Adrenal gland (tissue), 12 donors: Measurements from ENCODE around the gene PDGFRB. TPM values are rescaled to one million over a fixed set of nuclear protein-coding genes. Genes with fewer than 3 reads are reported as not detected.

ENCODE experiments used
- DNase-seq, 7 donors: peaks; one replicate each; pipeline ENCODE4 v3.0.0-alpha.2; 2019 to 2020
- H3K27ac ChIP-seq, 5 donors: fragments of 200-600 bp; sonication (generic) in 4 of 5; 1 replicate in 3 of 5; 2 replicates in 2 of 5; pipeline versions ENCODE4 v1.5.1 to v1.8.0; 2016 to 2020; ENCODE audit warnings: mild to moderate bottlenecking in 1 of 5
- H3K27me3 ChIP-seq: fragments of 200-600 bp; 2 replicates; pipeline ENCODE4 v1.8.0; 2021
- H3K36me3 ChIP-seq, 2 donors: fragments of 200-600 bp; replicated peaks in 1 of 2; 1 replicate in 1 of 2; 2 replicates in 1 of 2; pipeline versions ENCODE4 v1.5.1 to v1.8.0; 2018 to 2022
- H3K4me1 ChIP-seq, 2 donors: fragments of 200-600 bp; replicated peaks in 1 of 2; 1 replicate in 1 of 2; 2 replicates in 1 of 2; pipeline versions ENCODE4 v1.5.1 to v1.8.0; 2018 to 2021
- H3K4me3 ChIP-seq, 4 donors: fragments of 200-600 bp; sonication (generic) in 3 of 4; one replicate each; pipeline ENCODE4 v1.5.1; 2016 to 2018
- H3K9me3 ChIP-seq, 3 donors: fragments of 200-600 bp; sonication (generic) in 1 of 3; replicated peaks in 1 of 3; 1 replicate in 2 of 3; 2 replicates in 1 of 3; pipeline versions ENCODE4 v1.5.1 to v1.8.0; 2016 to 2021
- POLR2A ChIP-seq, 2 donors: fragments of 450-650 bp; IDR thresholded peaks; one replicate each; pipeline ENCODE4 v1.6.1; 2017; ENCODE audit warnings: antibody characterized with exemption in 2 of 2, mild to moderate bottlenecking in 2 of 2, moderate library complexity in 1 of 2
- WGBS, 4 donors: extraction: QIAGEN DNeasy Blood & Tissue Kit in 2 of 4; methylation state at CpG; one replicate each; pipeline versions ENCODE4 v1.1.5 to v1.1.7; 2013 to 2017; 5-methylcytosine and 5-hydroxymethylcytosine counted together
- intact Hi-C, 2 donors: fragments of 100-400 bp; cut with DNase I; formaldehyde crosslinking; loops; one replicate each; pipeline versions ENCODE4 v1.14.1 to v1.15.0; 2022 to 2023
- polyA plus RNA-seq, 3 donors: library from polyadenylated mRNA; stranded (reverse); fragments of 200-250 nt in 2 of 3; fragments of 350-450 nt in 1 of 3; fragmentation: Illumina TruSeq in 1 of 3; extraction: RNeasy Lipid Tissue Mini Kit (QIAGEN cat#74804) in 1 of 3; gene quantifications; one replicate each; pipeline ENCODE4 v1.2.3, GENCODE V29; 2013 to 2014
- total RNA-seq, 9 donors: library from RNA; depleted of rRNA in 4 of 9; stranded (reverse); fragments of >200 nt in 4 of 9; fragments of 120-200 nt in 1 of 9; fragmentation: NEBNext Ultra II Directional in 1 of 9; extraction: Animal tissue kit (Norgen Biotek cat#: 25700) in 1 of 9; gene quantifications; one replicate each; pipeline versions ENCODE4 v1.1.0 to v1.2.4, GENCODE V29; 2013 to 2023
- TF ChIP-seq, protein P1 (sequence below), 6 experiments: fragments of 450-650 bp in 4 of 6; fragments of 200-600 bp in 2 of 6; sonication (generic) in 1 of 6; IDR thresholded peaks; 1 replicate in 5 of 6; 2 replicates in 1 of 6; pipeline versions ENCODE4 v1.5.1 to v1.8.0; 2016 to 2021; ENCODE audit warnings: antibody characterized with exemption in 6 of 6, mild to moderate bottlenecking in 2 of 6, moderate library complexity in 1 of 6
- donor health status: healthy with polysubstance abuse.
- donor health status: Bipolar disorder and iron deficiency.
- donor health status: DM: yes; HTN: yes; CAD: no.
- donor health status: DM: no; HTN: no; CAD: no.
- donor health status: DM: no; HTN: no; CAD: no.
- donor health status: DM: yes; HTN: yes; CAD: no.

Gene PDGFRB
- total and polyA plus RNA-seq, 12 donors = 21.3 to 188 (median 73.1) TPM

DNA sequence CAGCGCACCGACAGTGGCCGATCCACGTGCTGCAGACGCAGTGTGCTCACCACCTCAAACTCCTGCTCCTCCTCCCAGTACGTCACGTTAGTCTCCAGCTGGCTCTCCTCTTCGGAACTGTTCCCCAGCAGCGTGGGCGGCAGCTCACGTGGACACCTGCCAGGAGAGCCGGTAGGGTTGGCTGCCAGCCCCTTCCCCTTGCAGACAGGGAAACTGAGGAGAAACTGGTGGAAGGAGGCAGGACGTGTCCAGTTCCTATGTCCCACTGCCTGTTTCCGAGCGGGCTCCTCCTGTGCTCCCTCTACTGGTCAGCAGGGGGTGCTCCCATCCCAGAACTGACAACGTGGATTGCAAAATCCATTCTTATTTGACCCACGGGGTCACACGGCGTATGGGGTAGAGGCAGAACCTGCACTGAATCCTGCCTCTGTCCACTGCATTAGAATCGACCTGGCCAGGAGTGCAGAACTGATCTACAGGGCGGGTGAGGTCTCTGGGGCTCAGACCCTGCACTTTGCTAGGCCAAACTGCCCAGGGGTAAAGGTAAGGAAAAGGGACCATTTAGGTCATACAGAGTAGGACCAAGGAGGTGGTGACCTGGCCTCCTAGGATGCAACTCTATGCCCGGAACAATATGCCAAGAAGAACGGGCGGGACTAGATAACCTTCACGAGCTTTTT, 25.7 kb downstream of the PDGFRB start:
- peak; percentile 73 to 89 (median 81) for DNase-seq

DNA sequence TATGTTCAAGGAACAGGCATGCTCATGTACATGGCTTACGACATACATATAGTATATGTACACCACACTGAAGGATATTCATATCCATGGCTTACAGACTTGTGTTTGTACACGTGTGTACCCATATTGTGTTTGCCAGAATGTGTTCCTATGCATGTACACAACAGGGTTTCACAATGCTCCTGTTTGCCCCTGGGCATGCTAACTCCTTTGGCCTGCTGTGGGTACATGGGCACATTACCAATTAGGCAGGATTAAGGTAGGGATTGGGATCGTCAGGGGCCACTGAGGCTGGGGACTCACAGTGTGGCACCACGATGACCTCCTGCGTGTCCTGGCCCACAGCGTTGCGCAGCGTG, 26.2 kb downstream of the PDGFRB start:
- intact Hi-C loops = no loop called here
- Histone ChIP-seq H3K4me3 (no peak overlapping the region), H3K9me3 (no peaks in the 10 kb centered on the region), H3K36me3 (no peaks in the 10 kb centered on the region), H3K27ac (peak overlapping the region in 1 of 5 donors; percentile 39), H3K27me3 (no peaks in the 10 kb centered on the region), H3K4me1 (no peaks in the 10 kb centered on the region)
- WGBS, 4 donors = 52 to 89% (median 67%) methylated on average over 3 to 8 of the region's 8 CpGs
- TF ChIP-seq POLR2A (IDR thresholded peaks at IDR 0.05) = no peak
- TF ChIP-seq, protein P1, sequence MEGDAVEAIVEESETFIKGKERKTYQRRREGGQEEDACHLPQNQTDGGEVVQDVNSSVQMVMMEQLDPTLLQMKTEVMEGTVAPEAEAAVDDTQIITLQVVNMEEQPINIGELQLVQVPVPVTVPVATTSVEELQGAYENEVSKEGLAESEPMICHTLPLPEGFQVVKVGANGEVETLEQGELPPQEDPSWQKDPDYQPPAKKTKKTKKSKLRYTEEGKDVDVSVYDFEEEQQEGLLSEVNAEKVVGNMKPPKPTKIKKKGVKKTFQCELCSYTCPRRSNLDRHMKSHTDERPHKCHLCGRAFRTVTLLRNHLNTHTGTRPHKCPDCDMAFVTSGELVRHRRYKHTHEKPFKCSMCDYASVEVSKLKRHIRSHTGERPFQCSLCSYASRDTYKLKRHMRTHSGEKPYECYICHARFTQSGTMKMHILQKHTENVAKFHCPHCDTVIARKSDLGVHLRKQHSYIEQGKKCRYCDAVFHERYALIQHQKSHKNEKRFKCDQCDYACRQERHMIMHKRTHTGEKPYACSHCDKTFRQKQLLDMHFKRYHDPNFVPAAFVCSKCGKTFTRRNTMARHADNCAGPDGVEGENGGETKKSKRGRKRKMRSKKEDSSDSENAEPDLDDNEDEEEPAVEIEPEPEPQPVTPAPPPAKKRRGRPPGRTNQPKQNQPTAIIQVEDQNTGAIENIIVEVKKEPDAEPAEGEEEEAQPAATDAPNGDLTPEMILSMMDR (IDR thresholded peaks at IDR 0.05) = no peak
- no peak for DNase-seq

More for the DNA sequence above, 25.7 kb downstream of the PDGFRB start:
- peaks cover 0 to 3% of the 10 kb centered on the region in 2 donors for H3K36me3 ChIP-seq
- intact Hi-C loops = loop anchor here (5.0 kb wide), 1 partner anchor 87 kb away; no protein-coding TSS in a partner anchor
- H3K27me3 ChIP-seq = no peaks in the 10 kb centered on the region
- H3K27ac ChIP-seq = peak overlapping the region in 1 of 5 donors; percentile 39
- TF ChIP-seq, protein P1 (IDR thresholded peaks at IDR 0.05) = peak; percentile 91 to 97 (median 95)
- TF ChIP-seq POLR2A (IDR thresholded peaks at IDR 0.05) = no peak
- no peaks in the 10 kb centered on the region for H3K4me1 ChIP-seq
- H3K4me3 ChIP-seq = no peak overlapping the region
- WGBS, 4 donors = 25 to 30% (median 26%) methylated on average over 9 to 25 of the region's 25 CpGs
- H3K9me3 ChIP-seq = no peaks in the 10 kb centered on the region

DNA sequence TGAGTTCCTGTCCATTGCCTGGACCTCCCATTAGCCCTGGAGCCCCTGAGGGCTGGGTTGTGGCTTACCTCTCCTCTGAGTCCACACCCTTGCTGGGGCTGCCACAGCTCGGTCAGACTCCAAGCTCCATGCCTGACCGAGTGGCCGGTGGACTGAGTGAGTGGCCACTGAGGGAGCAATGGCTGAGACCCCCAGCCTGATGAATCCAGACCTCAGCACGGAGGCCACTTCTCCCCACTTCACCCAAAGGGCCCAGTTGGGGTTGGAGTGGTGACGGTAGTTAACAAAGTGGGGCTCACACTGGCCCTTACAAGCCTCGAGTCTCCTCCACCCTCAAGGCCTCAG, 28.8 kb downstream of the PDGFRB start:
- intact Hi-C loops = no loop called here
- TF ChIP-seq POLR2A (IDR thresholded peaks at IDR 0.05) = no peak
- TF ChIP-seq, protein P1 (IDR thresholded peaks at IDR 0.05) = no peak
- peak overlapping the region in 1 of 5 donors; percentile 61 for H3K27ac ChIP-seq

DNA sequence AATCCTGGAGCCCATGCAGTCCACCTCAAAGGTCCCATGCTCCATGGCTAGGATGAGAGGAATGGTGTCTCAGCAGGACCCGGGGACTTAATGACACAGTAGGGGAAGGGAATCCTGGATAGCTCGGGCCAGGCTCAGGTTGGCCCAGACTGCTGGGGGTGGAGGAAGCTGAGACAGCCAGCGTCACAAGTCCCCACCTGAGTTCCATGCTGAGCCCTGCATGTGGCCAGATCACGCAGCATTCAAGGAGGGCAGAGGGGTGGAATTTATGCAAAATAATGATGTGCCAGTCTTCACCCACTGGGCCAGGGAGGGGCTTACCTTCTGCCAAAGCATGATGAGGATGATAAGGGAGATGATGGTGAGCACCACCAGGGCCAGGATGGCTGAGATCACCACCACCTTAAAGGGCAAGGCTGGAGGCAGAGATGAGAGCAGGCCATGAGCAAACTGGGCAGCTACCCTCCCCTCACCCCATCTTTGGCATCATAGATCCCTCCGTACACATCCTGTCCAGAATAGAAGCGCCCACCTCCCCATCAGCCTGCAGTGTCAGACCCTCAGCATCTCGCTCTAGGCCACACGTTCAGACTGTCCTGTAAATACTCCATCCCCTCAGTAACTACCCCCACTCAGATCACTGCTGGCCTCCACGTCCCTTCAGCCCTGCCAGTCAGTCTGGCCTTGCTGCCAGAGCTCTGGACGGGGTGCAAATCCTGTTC, 29.3 kb downstream of the PDGFRB start:
- DNase-seq = no peak
- no peaks in the 10 kb centered on the region for H3K4me1 ChIP-seq
- H3K4me3 ChIP-seq = no peak overlapping the region
- WGBS, 4 donors = 77 to 90% (median 87%) methylated on average over 6 to 10 of the region's 10 CpGs
- H3K27ac ChIP-seq = peak overlapping the region in 1 of 5 donors; percentile 61
- TF ChIP-seq, protein P1 (IDR thresholded peaks at IDR 0.05) = no peak
- no peak for TF ChIP-seq POLR2A (IDR thresholded peaks at IDR 0.05)
- no peaks in the 10 kb centered on the region for H3K27me3 ChIP-seq
- H3K36me3 ChIP-seq = peaks cover 0 to 9% of the 10 kb centered on the region in 2 donors
- intact Hi-C loops = no loop called here
- H3K9me3 ChIP-seq = no peaks in the 10 kb centered on the region

More for the DNA sequence above, 28.8 kb downstream of the PDGFRB start:
- WGBS, 4 donors = 70 to 100% (median 79%) methylated on average over 2 to 6 of the region's 6 CpGs
- DNase-seq = no peak
- Histone ChIP-seq H3K4me3 (no peak overlapping the region), H3K36me3 (peaks cover 0 to 9% of the 10 kb centered on the region in 2 donors), H3K27me3 (no peaks in the 10 kb centered on the region), H3K9me3 (no peaks in the 10 kb centered on the region), H3K4me1 (no peaks in the 10 kb centered on the region)
